ENCODE data around the gene ADRA2C.
"Not testable (repeated sequence)": the region's sequence is repeated elsewhere in the genome, so short reads cannot be mapped to it uniquely, and the experiment has no call there.

The ADRA2C gene

GRCh38 chr4:3813151-3814052 lies 47.2 kb downstream of the ADRA2C start:
- DNase-seq (ENCODE audit: low read depth) = no peak

GRCh38 chr4:3814053-3814570 lies 47.9 kb downstream of the ADRA2C start:
- no peak for DNase-seq (ENCODE audit: low read depth)

- DNase-seq (ENCODE audit: low read depth) = not testable (repeated sequence)
These were observed 48.7 kb downstream of the ADRA2C start for GRCh38 chr4:3814838-3815237.

- no peak for DNase-seq (ENCODE audit: low read depth)
These were observed 50.2 kb downstream of the ADRA2C start for GRCh38 chr4:3816256-3816825.

- no peak for DNase-seq (ENCODE audit: low read depth)
These were observed 51.1 kb downstream of the ADRA2C start for GRCh38 chr4:3816983-3817960.

Measured in GM04503 (cell line).